GM12878 (cell line): ENCODE measurements around the gene METTL13. TPM values are rescaled to one million over a fixed set of nuclear protein-coding genes. Genes with fewer than 3 reads are reported as not detected.

Source experiments
- ATAC-seq: fragments of 200-7000 bp; cut with Tn5 transposase; 3 replicates; pipeline ENCODE4 v1.9.1; 2020; ENCODE audit warnings: mild to moderate bottlenecking, moderate library complexity
- BruUV-seq: library from RNA; stranded (reverse); fragments of 400-500 nt; replicated peaks from 2 replicates; lab custom pipeline; 2021; lab: Mats Ljungman, UMichigan
- CTCF ChIA-PET: fragments of 300-600 bp; sonication (Branson Sonifier 250); formaldehyde crosslinking; extraction: SDS; loops from one replicate; lab custom pipeline; 2021; ENCODE audit warnings: inconsistent platforms; lab: Yijun Ruan, JAX
- POLR2A ChIA-PET: fragments of 350-600 bp; formaldehyde crosslinking; extraction: SDS; loops from one replicate; lab custom pipeline; 2021; ENCODE audit warnings: inconsistent platforms; lab: Charles Lee
- RAD21 ChIA-PET: fragments of 300-600 bp; sonication (Branson Sonifier 250); formaldehyde crosslinking; loops from one replicate; lab custom pipeline; 2023; ENCODE audit warnings: antibody characterized with exemption; ENCODE audit not compliant: unreplicated experiment; lab: Charles Lee
- SMC1A ChIA-PET: fragments of 300-600 bp; sonication (Branson Sonifier 250); formaldehyde crosslinking; loops from one replicate; lab custom pipeline; 2023; ENCODE audit not compliant: unreplicated experiment, uncharacterized antibody; lab: Charles Lee
- DNase-seq: peaks from one replicate; pipeline ENCODE4 v3.0.0-alpha.2; 2011; ENCODE audit warnings: low read depth, low spot score
- FAIRE-seq: peaks from 3 replicates; lab custom pipeline; 2011; peaks lifted over from hg19 to GRCh38; lab: Jason Lieb, UNC
- H2AFZ ChIP-seq: 2 replicates; pipeline ENCODE4 v1.6.0; 2011; ENCODE audit warnings: low read depth, low read length, control low read depth; ENCODE audit not compliant: control insufficient read depth
- H3K27ac ChIP-seq: 2 replicates; pipeline ENCODE4 v1.5.1; 2011; ENCODE audit warnings: control low read depth; ENCODE audit not compliant: control insufficient read depth, insufficient read depth
- H3K27me3 ChIP-seq, 2 experiments: replicated peaks in 1 of 2; 2 replicates each; pipeline versions ENCODE4 v1.6.0 to v1.6.1; 2011; ENCODE audit warnings: low read length in 1 of 2; ENCODE audit not compliant: control insufficient read depth in 2 of 2, insufficient read depth in 2 of 2
- H3K36me3 ChIP-seq, 2 experiments: 2 replicates each; pipeline ENCODE4 v1.5.1; 2011; ENCODE audit warnings: low read length in 1 of 2; ENCODE audit not compliant: control insufficient read depth in 2 of 2, insufficient read depth in 2 of 2
- H3K4me1 ChIP-seq: 2 replicates; pipeline ENCODE4 v1.6.1; 2011; ENCODE audit warnings: mild to moderate bottlenecking, low read length, moderate library complexity, mixed read lengths; ENCODE audit not compliant: control insufficient read depth, insufficient read depth
- H3K4me2 ChIP-seq: 2 replicates; pipeline ENCODE4 v1.6.0; 2011; ENCODE audit warnings: control low read depth; ENCODE audit not compliant: control insufficient read depth, insufficient read depth
- H3K4me3 ChIP-seq: fragments of 200-600 bp; sonication (generic); 2 replicates; pipeline ENCODE4 v1.5.1; 2016
- H3K79me2 ChIP-seq: 2 replicates; pipeline ENCODE4 v1.6.0; 2011; ENCODE audit warnings: low read length; ENCODE audit not compliant: control insufficient read depth, insufficient read depth
- H3K9ac ChIP-seq: 2 replicates; pipeline ENCODE4 v1.8.0; 2011; ENCODE audit warnings: low read length, control low read depth, mixed read lengths; ENCODE audit not compliant: control insufficient read depth, insufficient read depth
- H3K9me3 ChIP-seq: replicated peaks from 3 replicates; pipeline ENCODE4 v1.5.1; 2011; ENCODE audit warnings: mild to moderate bottlenecking, low read length; ENCODE audit not compliant: control insufficient read depth, insufficient read depth
- H4K20me1 ChIP-seq: 2 replicates; pipeline ENCODE4 v1.6.0; 2011; ENCODE audit not compliant: control insufficient read depth, insufficient read depth
- ATF3 ChIP-seq: IDR thresholded peaks from 2 replicates; pipeline ENCODE4 v1.6.1; 2011; ENCODE audit warnings: low read depth, mild to moderate bottlenecking, low read length, moderate library complexity, borderline replicate concordance; ENCODE audit errors: extremely low read depth
- BACH1 ChIP-seq: fragments of 450-650 bp; IDR thresholded peaks from 2 replicates; pipeline ENCODE4 v1.6.1; 2017; ENCODE audit warnings: mild to moderate bottlenecking, borderline replicate concordance
- BRCA1 ChIP-seq: IDR thresholded peaks from 2 replicates; pipeline ENCODE4 v1.6.1; 2011; ENCODE audit warnings: low read depth, low read length, improper control_type of control experiment
- CEBPB ChIP-seq, 2 experiments: fragments of 150-350 bp in 1 of 2; IDR thresholded peaks; 2 replicates each; pipeline ENCODE4 v1.6.1; 2012 to 2014; ENCODE audit warnings: low read depth in 2 of 2, low read length in 2 of 2, borderline replicate concordance in 1 of 2, inconsistent platforms in 1 of 2
- CREM ChIP-seq: IDR thresholded peaks from 2 replicates; pipeline ENCODE4 v1.6.1; 2014; ENCODE audit warnings: antibody characterized with exemption, low read depth
- EP300 ChIP-seq, 2 experiments: fragments of 150-350 bp in 1 of 2; IDR thresholded peaks; 2 replicates each; pipeline ENCODE4 v1.6.1; 2011 to 2012; ENCODE audit warnings: low read depth in 2 of 2, low read length in 2 of 2, borderline replicate concordance in 1 of 2, improper control_type of control experiment in 1 of 2, inconsistent platforms in 1 of 2; ENCODE audit not compliant: control insufficient read depth in 1 of 2
- ETV6 ChIP-seq, 2 experiments: fragments of 450-650 bp in 1 of 2; IDR thresholded peaks in 1 of 2; conservative IDR thresholded peaks in 1 of 2; 2 replicates each; pipeline ENCODE4 v1.6.1; 2014; ENCODE audit warnings: antibody characterized with exemption in 1 of 2, borderline replicate concordance in 1 of 2, low read depth in 1 of 2, mild to moderate bottlenecking in 1 of 2, moderate library complexity in 1 of 2
- IRF4 ChIP-seq: IDR thresholded peaks from 2 replicates; pipeline ENCODE4 v1.6.1; 2011; ENCODE audit warnings: low read depth, low read length
- NFYB ChIP-seq: IDR thresholded peaks from 2 replicates; pipeline ENCODE4 v1.6.1; 2011; ENCODE audit warnings: low read depth, mild to moderate bottlenecking, low read length, improper control_type of control experiment, moderate library complexity; ENCODE audit not compliant: insufficient read depth
- NR2C2 ChIP-seq: IDR thresholded peaks from 2 replicates; pipeline ENCODE4 v1.6.1; 2011; ENCODE audit warnings: borderline replicate concordance, low read depth; ENCODE audit not compliant: control insufficient read depth, insufficient read length
- PKNOX1 ChIP-seq: fragments of 450-650 bp; IDR thresholded peaks from 2 replicates; pipeline ENCODE4 v1.6.1; 2016; ENCODE audit warnings: mild to moderate bottlenecking
- POU2F2 ChIP-seq: IDR thresholded peaks from 3 replicates; pipeline ENCODE4 v1.6.1; 2011; ENCODE audit warnings: low read depth, mild to moderate bottlenecking, low read length, borderline replicate concordance
- RAD21 ChIP-seq: IDR thresholded peaks from 2 replicates; pipeline ENCODE4 v1.6.1; 2011; ENCODE audit warnings: mild to moderate bottlenecking, low read depth, low read length, moderate library complexity; ENCODE audit not compliant: insufficient read depth
- SMAD5 ChIP-seq: IDR thresholded peaks from 2 replicates; pipeline ENCODE4 v1.6.1; 2016; ENCODE audit warnings: antibody characterized with exemption, low read depth
- SUPT20H ChIP-seq: IDR thresholded peaks from 2 replicates; pipeline ENCODE4 v1.6.1; 2011; ENCODE audit warnings: low read depth, mild to moderate bottlenecking, low read length, moderate library complexity, borderline replicate concordance; ENCODE audit not compliant: control insufficient read depth
- SUZ12 ChIP-seq: fragments of 200-600 bp; sonication (generic); IDR thresholded peaks from one replicate; pipeline ENCODE4 v1.6.1; 2018; ENCODE audit warnings: antibody characterized with exemption, mild to moderate bottlenecking; ENCODE audit not compliant: unreplicated experiment
- USF2 ChIP-seq: IDR thresholded peaks from 2 replicates; pipeline ENCODE4 v1.6.1; 2011; ENCODE audit warnings: low read depth, low read length, improper control_type of control experiment, borderline replicate concordance
- YY1 ChIP-seq: IDR thresholded peaks from 2 replicates; pipeline ENCODE4 v1.6.1; 2011; ENCODE audit warnings: low read depth, mild to moderate bottlenecking, low read length
- WGBS: methylation state at CpG from one replicate; pipeline ENCODE4 v1.1.6; 2016; ENCODE audit warnings: low lambda C conversion rate; ENCODE audit not compliant: insufficient replicate concordance, insufficient coverage; ENCODE audit errors: missing lambda C conversion rate; 5-methylcytosine and 5-hydroxymethylcytosine counted together
- in situ Hi-C: fragments of 300-500 bp; cut with MboI; formaldehyde crosslinking; loops from 9 replicates; pipeline ENCODE4 v1.14.3; 2018; ENCODE audit warnings: mixed read lengths
- intact Hi-C: fragments of 100-400 bp; cut with micrococcal nuclease; formaldehyde crosslinking; loops from one replicate; pipeline ENCODE4 v1.14.2; 2022; ENCODE audit not compliant: unreplicated experiment
- polyA plus RNA-seq, 11 experiments: library from polyadenylated mRNA; depleted of rRNA in 4 of 11; unstranded in 6 of 11; stranded (reverse) in 5 of 11; fragments of >200 nt; fragmentation: Nextera tagmentation in 4 of 11; fragmentation: Illumina TruSeq in 1 of 11; extraction: Ambion mirVana in 4 of 11; extraction: Trizol in 1 of 11; gene quantifications; 1 replicate in 1 of 11; 2 replicates in 10 of 11; pipeline versions ENCODE4 v1.2.1 to v1.2.3, GENCODE V29; 2011 to 2016; ENCODE audit warnings: inconsistent platforms in 2 of 11, missing spikeins in 2 of 11, low read depth in 1 of 11
- total RNA-seq, 4 experiments: library from RNA; depleted of rRNA in 3 of 4; stranded (reverse); fragments of >200 nt in 3 of 4; fragmentation: Illumina TruSeq in 1 of 4; extraction: Trizol in 1 of 4; gene quantifications; 2 replicates each; pipeline versions ENCODE4 v1.2.1 to v1.2.3, GENCODE V29; 2013 to 2021

The METTL13 gene
- total and polyA plus RNA-seq, 10 of the 15 experiments (the other 5 are each of a cell fraction or from before 2014, with no cell fraction given) = 12.2 to 47.2 (median 35.0) TPM

GRCh38 chr1:171743081-171743870, 38.2 kb upstream of the METTL13 start:
- intact Hi-C loops = loop anchor here (10.0 kb wide), 1 partner anchor 258 kb away; the partner anchor contains the start of gene PRRC2C
- ChIA-PET POLR2A (interaction anchor here (0.6 to 4.1 kb wide), 7 partner anchors 9 to 789 kb away, joined by 3 to 18 read pairs (median 5); partner anchors contain the start of genes METTL13 and SUCO), SMC1A (interaction anchor here (0.7 to 6.7 kb wide), 15 partner anchors 9 to 593 kb away, joined by 3 to 27 read pairs (median 4); partner anchors contain the start of genes METTL13 and PRRC2C), RAD21 (interaction anchor here (0.6 to 2.8 kb wide), 8 partner anchors 27 to 602 kb away, joined by 3 to 11 read pairs (median 4); partner anchors contain the start of gene PRRC2C), CTCF (interaction anchor here (0.8 to 3.1 kb wide), 13 partner anchors 11 to 258 kb away, joined by 3 to 9 read pairs (median 4); partner anchors contain the start of gene PRRC2C)
- H3K9me3 ChIP-seq = no peaks in the 10 kb centered on the region
- H3K36me3 ChIP-seq = no peaks in the 10 kb centered on the region
- FAIRE-seq = no peak
- DNase-seq = no peak
- WGBS = 37% methylated on average over 8 of the region's 8 CpGs
- no TSS peak for BruUV-seq
- H3K27me3 ChIP-seq = no peaks in the 10 kb centered on the region
- peak overlapping the region; percentile 70; the same call in 1 of the 2 replicates for H3K9ac ChIP-seq
- H3K79me2 ChIP-seq = peaks cover 8% of the 10 kb centered on the region
- peak overlapping the region; percentile 83 for H3K4me3 ChIP-seq
- peak overlapping the region; percentile 96 for H3K4me2 ChIP-seq
- ATAC-seq = no peak
- no peak overlapping the region for H3K27ac ChIP-seq
- peaks cover 4% of the 10 kb centered on the region for H3K4me1 ChIP-seq
- H2AFZ ChIP-seq = peak overlapping the region; percentile 100
- no peaks in the 10 kb centered on the region for H4K20me1 ChIP-seq
- in situ Hi-C loops = no loop called here
- TF ChIP-seq EP300 (IDR thresholded peaks at IDR 0.05; ENCODE audit: borderline replicate concordance in 1 of 2, control insufficient read depth in 1 of 2, low read depth in 2 of 2, low read length in 2 of 2) (no peak), USF2 (no peak), IRF4 (no peak), NR2C2 (no peak), BACH1 (no peak), RAD21 (no peak), POU2F2 (no peak), SUPT20H (no peak), YY1 (no peak), ATF3 (no peak), BRCA1 (no peak), CEBPB (IDR thresholded peaks at IDR 0.05; ENCODE audit: borderline replicate concordance in 1 of 2, low read depth in 2 of 2, low read length in 2 of 2) (no peak), SUZ12 (no peak), PKNOX1 (no peak), NFYB (no peak), CREM (no peak), SMAD5 (no peak), ETV6 (conservative IDR thresholded peaks at IDR 0.05 in 1 of 2, IDR thresholded peaks at IDR 0.05 in 1 of 2; ENCODE audit: borderline replicate concordance in 1 of 2, low read depth in 1 of 2) (no peak)
